Choroid plexus epithelial cell (primary cell): Measurements from ENCODE around the gene SMIM35.

Source experiments
- DNase-seq: peaks from one replicate; pipeline ENCODE4 v3.0.0-alpha.2; 2010; ENCODE audit warnings: low read depth
- H3K4me3 ChIP-seq: 2 replicates; pipeline ENCODE4 v1.5.1; 2011; ENCODE audit warnings: low read depth, mild to moderate bottlenecking, control low read depth, low read length, moderate library complexity
- TF ChIP-seq, protein P1 (sequence below): conservative IDR thresholded peaks from 2 replicates; pipeline ENCODE4 v1.5.1; 2011; ENCODE audit warnings: low read depth, mild to moderate bottlenecking, control low read depth, inconsistent platforms, low read length, moderate library complexity

SMIM35 gene

DNA sequence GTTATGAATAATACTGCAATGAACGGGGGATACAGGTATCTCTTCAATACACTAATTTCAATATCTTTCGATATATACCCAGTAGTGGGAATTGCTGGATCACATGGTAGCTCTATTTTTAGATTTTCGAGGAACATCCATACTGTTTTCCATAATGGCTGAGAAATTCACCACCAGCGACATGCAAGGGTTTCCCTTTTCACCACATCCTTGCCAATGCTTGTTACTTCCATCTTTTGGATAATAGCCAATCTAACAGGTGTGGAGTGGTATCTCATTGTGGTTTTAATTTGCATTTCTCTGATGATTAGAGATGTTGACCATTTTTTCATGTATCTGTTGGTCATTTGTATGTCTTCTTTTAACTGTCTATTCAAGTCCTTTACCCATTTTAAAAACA lies 94.6 kb downstream of the SMIM35 start:
- TF ChIP-seq, protein P1, sequence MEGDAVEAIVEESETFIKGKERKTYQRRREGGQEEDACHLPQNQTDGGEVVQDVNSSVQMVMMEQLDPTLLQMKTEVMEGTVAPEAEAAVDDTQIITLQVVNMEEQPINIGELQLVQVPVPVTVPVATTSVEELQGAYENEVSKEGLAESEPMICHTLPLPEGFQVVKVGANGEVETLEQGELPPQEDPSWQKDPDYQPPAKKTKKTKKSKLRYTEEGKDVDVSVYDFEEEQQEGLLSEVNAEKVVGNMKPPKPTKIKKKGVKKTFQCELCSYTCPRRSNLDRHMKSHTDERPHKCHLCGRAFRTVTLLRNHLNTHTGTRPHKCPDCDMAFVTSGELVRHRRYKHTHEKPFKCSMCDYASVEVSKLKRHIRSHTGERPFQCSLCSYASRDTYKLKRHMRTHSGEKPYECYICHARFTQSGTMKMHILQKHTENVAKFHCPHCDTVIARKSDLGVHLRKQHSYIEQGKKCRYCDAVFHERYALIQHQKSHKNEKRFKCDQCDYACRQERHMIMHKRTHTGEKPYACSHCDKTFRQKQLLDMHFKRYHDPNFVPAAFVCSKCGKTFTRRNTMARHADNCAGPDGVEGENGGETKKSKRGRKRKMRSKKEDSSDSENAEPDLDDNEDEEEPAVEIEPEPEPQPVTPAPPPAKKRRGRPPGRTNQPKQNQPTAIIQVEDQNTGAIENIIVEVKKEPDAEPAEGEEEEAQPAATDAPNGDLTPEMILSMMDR: no peak
- no peak for DNase-seq
- H3K4me3 ChIP-seq: no peak overlapping the region

DNA sequence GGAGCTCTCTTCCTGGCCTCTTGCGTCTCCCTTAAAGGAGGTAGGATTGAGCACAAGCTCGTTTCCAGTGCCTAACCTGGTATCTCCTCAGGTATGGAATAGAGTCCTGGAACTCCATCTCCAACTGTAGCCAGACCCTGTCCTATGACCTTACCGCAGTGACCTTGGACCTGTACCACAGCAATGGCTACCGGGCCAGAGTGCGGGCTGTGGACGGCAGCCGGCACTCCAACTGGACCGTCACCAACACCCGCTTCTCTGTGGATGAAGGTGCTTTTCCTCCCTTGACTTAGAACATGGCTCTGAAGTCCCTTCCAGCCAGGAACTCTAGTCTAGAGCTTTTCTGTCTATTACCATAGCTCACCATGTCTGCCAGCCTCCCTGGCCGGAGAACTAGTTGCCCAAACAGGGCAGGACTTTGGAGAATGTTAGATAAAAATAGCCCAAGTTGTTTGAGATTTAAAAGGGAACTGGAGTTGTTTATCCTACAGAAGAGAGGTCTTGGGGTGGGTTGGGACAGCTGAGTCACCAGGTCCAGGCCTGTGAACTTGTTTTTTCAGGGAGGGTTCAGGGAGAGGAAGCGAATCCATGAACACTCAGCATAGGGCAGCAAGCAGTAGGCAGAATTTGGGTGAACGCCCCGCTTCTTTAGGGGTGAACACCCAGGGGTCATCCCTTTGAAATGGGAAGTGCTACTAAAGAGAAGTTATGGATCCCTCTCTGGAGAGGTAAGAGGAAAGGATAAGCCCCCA lies 97.2 kb downstream of the SMIM35 start:
- no peak for DNase-seq
- no peak overlapping the region for H3K4me3 ChIP-seq
- TF ChIP-seq, protein P1: no peak

GRCh38 chr11:117986981-117987574 lies 99.7 kb downstream of the SMIM35 start:
- TF ChIP-seq, protein P1: no peak
- DNase-seq: no peak
- no peak overlapping the region for H3K4me3 ChIP-seq

- TF ChIP-seq, protein P1: no peak
- DNase-seq: peak; percentile 49
- H3K4me3 ChIP-seq: peak within 1 kb of the TSS; percentile 49
Measured at GRCh38 chr11:117985953-117986887, 100.5 kb downstream of the SMIM35 start, which contains the start of gene IL10RA. Gene IL10RA, plus strand, starts transcription at chr11:117986394. Its CDS starts 74 bp downstream, at chr11:117986468.

DNA sequence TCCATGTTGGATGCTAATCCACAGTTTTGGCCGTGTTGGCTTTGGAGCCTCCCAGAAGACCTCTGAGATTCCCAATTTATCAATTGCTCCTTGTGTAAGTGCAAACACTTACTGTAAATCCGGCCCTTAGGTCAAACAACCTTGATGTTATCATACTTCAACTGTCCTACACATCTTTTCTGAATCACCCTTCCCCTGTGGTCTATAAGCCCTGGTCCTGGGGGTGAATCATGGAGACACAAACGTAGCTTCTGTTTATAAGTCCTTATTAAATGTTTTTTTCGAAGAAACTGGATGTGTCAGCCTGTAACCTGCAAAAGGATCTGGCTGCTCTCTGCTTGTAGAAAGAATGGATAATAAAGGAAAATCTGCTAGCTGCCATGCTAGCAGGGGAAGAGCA lies 102.3 kb downstream of the SMIM35 start:
- no peak for DNase-seq
- TF ChIP-seq, protein P1: no peak

GRCh38 chr11:117983163-117983475 lies 103.6 kb downstream of the SMIM35 start:
- no peak overlapping the region for H3K4me3 ChIP-seq
- TF ChIP-seq, protein P1: no peak
- no peak for DNase-seq

More for the DNA sequence above, 102.3 kb downstream of the SMIM35 start:
- H3K4me3 ChIP-seq: no peak overlapping the region
